Measurements from ENCODE around the gene MSANTD2.

Gene MSANTD2

DNA sequence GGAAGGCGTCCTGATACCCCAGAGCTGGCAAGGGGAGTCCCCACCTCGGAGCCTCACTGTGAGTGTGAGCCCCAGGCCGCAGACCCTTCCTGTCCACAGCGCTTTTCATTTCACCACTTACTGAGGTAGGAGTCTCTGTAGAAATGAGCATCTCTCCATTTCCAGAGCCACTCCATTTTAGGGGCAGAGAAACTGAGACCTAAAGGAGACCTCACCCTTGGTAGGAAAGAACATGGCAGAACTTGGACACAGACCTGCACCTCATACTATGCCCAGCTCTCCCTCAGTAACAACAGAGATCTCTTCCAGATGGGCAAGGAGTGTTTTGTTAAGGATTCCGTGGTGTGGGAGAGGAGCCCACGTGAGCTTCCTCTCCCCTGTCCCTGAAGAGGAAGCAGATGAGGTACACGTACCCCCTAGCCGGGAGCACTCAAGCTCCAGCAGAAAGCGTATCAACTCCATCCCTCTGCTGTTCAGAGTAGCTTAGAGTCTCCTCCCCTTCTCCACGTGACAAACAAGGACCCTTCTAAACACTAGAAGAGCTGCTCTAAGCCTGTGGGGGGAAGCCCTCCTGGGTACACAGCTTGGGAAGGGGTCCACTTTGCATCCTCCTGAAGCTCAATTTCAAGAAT is 47.6 kb downstream of the MSANTD2 start:
- H3K4me3 ChIP-seq (ENCODE audit: low read depth, low read length): no peak overlapping the region
- TF ChIP-seq, protein P1, sequence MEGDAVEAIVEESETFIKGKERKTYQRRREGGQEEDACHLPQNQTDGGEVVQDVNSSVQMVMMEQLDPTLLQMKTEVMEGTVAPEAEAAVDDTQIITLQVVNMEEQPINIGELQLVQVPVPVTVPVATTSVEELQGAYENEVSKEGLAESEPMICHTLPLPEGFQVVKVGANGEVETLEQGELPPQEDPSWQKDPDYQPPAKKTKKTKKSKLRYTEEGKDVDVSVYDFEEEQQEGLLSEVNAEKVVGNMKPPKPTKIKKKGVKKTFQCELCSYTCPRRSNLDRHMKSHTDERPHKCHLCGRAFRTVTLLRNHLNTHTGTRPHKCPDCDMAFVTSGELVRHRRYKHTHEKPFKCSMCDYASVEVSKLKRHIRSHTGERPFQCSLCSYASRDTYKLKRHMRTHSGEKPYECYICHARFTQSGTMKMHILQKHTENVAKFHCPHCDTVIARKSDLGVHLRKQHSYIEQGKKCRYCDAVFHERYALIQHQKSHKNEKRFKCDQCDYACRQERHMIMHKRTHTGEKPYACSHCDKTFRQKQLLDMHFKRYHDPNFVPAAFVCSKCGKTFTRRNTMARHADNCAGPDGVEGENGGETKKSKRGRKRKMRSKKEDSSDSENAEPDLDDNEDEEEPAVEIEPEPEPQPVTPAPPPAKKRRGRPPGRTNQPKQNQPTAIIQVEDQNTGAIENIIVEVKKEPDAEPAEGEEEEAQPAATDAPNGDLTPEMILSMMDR (IDR thresholded peaks at IDR 0.05; ENCODE audit: low read depth, low read length): no peak

DNA sequence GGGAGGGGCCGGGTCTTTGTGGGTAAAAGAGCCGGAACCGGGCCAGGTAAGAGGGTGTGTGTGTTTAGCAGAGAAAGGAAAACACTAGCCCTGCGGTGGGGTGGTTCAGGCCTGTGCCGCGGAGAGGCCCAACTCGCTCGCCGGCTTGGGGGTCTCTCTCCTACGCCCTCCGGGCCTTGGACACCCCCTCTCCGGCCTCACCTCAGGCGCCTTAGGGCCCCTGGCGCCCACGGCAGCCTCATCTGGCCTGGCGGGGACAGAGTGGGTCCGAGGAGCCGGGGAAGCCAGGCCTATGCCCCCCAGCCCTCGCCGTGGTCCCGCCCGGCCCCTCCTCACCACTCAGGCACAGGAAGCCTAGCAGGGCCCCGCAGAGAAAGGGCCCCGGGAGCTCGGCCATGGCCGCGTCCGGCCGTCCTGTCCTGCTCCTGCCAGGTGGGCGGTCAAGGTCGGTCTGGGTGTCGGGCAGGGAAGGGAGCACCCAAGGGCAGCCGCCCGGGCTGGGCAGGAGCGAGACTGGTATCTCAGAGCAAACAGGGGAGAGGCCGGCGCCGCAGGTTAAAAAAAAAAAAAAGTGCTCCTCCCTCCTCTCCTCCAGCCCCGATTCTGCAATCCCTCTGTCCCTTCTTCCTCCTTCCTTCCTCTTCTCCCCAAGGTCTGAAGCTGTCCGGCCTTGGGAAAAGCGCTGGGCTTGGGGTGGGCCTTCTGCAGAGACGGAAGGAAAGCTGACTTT is 48.3 kb downstream of the MSANTD2 start, which contains the start of gene VSIG2:
TSS of gene VSIG2 (minus strand) at position 515 of the 730 bp plus-strand sequence. CDS start at position 397, 118 bp downstream.
- H3K4me3 ChIP-seq (ENCODE audit: low read depth, low read length): no peak within 1 kb of the TSS
- TF ChIP-seq, protein P1 (IDR thresholded peaks at IDR 0.05; ENCODE audit: low read depth, low read length): no peak

DNA sequence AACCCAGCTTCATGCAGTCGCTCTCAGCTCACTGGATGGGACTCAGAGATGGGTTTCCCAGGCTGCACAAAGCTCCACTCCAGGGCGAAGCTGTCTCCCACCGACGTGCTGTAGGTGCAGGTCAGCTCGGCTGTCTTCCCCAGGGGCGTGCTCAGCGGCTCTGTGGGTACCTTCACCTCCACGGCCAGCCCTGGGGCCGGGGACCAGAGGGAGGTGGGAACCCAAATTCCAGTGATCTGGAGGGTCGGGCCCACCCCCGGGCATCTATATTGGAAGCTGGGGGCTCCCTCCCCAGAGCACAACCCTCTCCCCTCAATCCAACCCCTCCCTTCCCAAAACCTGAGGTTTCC is 48.8 kb downstream of the MSANTD2 start:
- TF ChIP-seq, protein P1 (IDR thresholded peaks at IDR 0.05; ENCODE audit: low read depth, low read length): no peak

DNA sequence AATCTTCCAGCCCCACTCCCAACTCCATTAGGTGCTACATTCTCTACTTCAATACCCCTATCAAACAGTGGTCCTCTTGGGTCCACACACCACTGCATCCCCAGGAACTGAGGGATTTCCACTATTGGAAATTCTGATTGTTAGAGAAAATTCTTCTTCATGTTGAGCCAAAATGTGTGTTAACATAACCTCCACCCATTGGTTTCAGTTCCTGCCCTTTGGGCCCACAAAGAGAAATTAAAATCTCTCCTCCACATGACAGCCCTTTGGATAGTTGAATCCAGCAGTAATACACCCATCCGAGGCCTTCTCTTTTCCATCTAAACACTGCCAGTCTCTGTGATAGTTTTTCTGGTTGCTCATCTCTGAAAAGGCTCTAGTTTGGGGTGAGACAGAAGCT is 50.3 kb downstream of the MSANTD2 start:
- no peak overlapping the region for H3K4me3 ChIP-seq (ENCODE audit: low read depth, low read length)
- TF ChIP-seq, protein P1 (IDR thresholded peaks at IDR 0.05; ENCODE audit: low read depth, low read length): no peak

More for the DNA sequence above, 48.8 kb downstream of the MSANTD2 start:
- H3K4me3 ChIP-seq (ENCODE audit: low read depth, low read length): no peak overlapping the region

DNA sequence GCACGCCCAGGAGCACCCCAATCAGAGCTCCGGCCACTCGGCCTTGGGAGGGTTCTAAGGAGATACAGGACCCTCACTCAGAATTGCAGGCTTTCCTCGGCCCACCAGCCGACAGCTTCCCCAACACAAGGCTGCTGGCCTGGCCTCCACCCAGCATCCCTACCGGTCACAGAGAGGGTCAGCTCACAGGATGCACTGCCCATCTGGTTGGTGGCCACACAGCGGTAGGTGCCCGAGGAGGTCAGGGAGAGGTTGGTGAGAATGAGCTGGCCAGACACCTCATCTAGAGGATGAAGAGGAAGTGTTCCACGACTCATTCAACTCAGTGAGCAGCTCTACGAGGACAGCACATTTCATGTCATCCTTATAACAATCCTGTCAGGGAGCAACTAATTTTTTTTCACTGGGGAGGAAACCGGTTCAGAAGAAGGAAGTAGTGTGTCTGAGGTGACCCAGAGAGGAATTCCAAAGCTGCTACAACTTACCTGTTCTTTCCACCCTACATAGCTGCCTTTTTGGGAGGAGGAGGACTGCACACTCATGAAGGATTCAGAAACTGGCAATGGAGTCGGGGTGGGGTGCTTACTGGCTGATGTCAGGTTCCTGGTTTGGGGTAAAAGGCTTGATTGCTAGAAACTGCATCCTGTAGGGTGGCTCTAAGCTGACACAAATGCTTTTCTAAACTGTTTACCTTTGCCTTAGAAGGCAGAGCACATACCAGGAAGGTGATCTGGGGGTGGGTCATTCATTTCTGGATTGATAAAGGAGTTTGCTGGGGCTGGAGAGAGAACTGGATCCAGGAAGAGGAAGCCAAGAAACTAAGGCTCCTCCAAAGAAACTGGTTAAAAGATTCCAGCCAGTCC is 51.5 kb downstream of the MSANTD2 start:
- TF ChIP-seq, protein P1 (IDR thresholded peaks at IDR 0.05; ENCODE audit: low read depth, low read length): no peak
- H3K4me3 ChIP-seq (ENCODE audit: low read depth, low read length): no peak overlapping the region

DNA sequence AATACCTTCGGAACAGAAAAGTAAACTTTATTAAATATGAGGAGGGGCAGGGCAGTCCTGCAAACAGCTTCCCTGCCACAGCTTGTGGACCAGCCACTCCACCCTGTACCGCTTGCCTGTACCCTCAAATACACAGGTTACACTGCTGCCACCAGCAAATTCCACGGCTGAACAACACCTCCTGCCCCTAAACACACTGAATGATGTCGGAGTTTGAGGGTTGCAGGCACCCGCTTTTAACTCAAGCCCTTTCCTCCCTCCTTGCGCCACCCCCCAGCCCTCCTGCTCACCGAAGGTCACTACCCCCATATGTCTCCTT is 52.1 kb downstream of the MSANTD2 start:
- H3K4me3 ChIP-seq (ENCODE audit: low read depth, low read length): no peak overlapping the region
- TF ChIP-seq, protein P1 (IDR thresholded peaks at IDR 0.05; ENCODE audit: low read depth, low read length): no peak

Data from WI38 (cell line).